A549 (cell line): ENCODE data around the gene KDM5B. TPM values are rescaled to one million over a fixed set of nuclear protein-coding genes. Genes with fewer than 3 reads are reported as not detected.

Experiments
- ATAC-seq, 2 experiments: fragments of 200-7000 bp in 1 of 2; fragments of >200 bp in 1 of 2; cut with Nextera tagmentation in 1 of 2; cut with Tn5 transposase in 1 of 2; 3 replicates each; pipeline versions ENCODE4 v1.8.0 to v1.9.1; 2018 to 2020; ENCODE audit warnings: mild to moderate bottlenecking in 1 of 2, moderate library complexity in 1 of 2
- CTCF ChIA-PET: fragments of 300-600 bp; sonication (Branson Sonifier 250); formaldehyde crosslinking; extraction: SDS; loops from one replicate; lab custom pipeline; 2021; ENCODE audit warnings: antibody characterized with exemption, inconsistent platforms; lab: Yijun Ruan, JAX
- POLR2A ChIA-PET: fragments of 350-600 bp; formaldehyde crosslinking; extraction: SDS; loops from one replicate; lab custom pipeline; 2021; ENCODE audit warnings: antibody characterized with exemption, inconsistent platforms; lab: Yijun Ruan, JAX
- DNase-seq, 2 experiments: peaks; one replicate each; pipeline versions ENCODE4 v3.0.0 to v3.0.0-alpha.2; 2011 to 2016; ENCODE audit warnings: low read depth in 1 of 2, low spot score in 1 of 2
- FAIRE-seq: peaks from 2 replicates; lab custom pipeline; 2011; peaks lifted over from hg19 to GRCh38; lab: Jason Lieb, UNC
- H3K27ac ChIP-seq, 2 experiments: fragments of >200 bp; sonication (Bioruptor Twin); formaldehyde crosslinking; 3 replicates each; pipeline ENCODE4 v1.5.1; 2016 to 2017
- H3K4me1 ChIP-seq: fragments of >200 bp; sonication (Bioruptor Twin); formaldehyde crosslinking; 3 replicates; pipeline ENCODE4 v1.6.1; 2016
- H3K4me2 ChIP-seq: fragments of >200 bp; sonication (Bioruptor Twin); formaldehyde crosslinking; 3 replicates; pipeline ENCODE4 v1.6.1; 2016
- H3K4me3 ChIP-seq: fragments of >200 bp; sonication (Bioruptor Twin); formaldehyde crosslinking; 3 replicates; pipeline ENCODE4 v1.5.1; 2016
- H3K9me3 ChIP-seq: fragments of >200 bp; sonication (Bioruptor Twin); formaldehyde crosslinking; 3 replicates; pipeline ENCODE4 v1.6.1; 2016
- CBX2 ChIP-seq: fragments of 200-600 bp; sonication (generic); IDR thresholded peaks from 2 replicates; pipeline ENCODE4 v1.6.1; 2016; ENCODE audit warnings: low read depth, mild to moderate bottlenecking, borderline replicate concordance
- CEBPB ChIP-seq, 2 experiments: fragments of >200 bp in 1 of 2; sonication (Bioruptor Twin) in 1 of 2; formaldehyde crosslinking in 1 of 2; IDR thresholded peaks; 2 replicates each; pipeline ENCODE4 v1.6.1; 2012 to 2016
- CHD2 ChIP-seq: fragments of 150-350 bp; IDR thresholded peaks from 2 replicates; pipeline ENCODE4 v1.6.1; 2014; ENCODE audit warnings: low read length; ENCODE audit not compliant: partially characterized antibody
- CTCF ChIP-seq: fragments of >200 bp; sonication (Bioruptor Twin); formaldehyde crosslinking; IDR thresholded peaks from 3 replicates; pipeline ENCODE4 v1.5.1; 2016
- ESRRA ChIP-seq: fragments of 150-350 bp; IDR thresholded peaks from 2 replicates; pipeline ENCODE4 v1.6.1; 2014; ENCODE audit warnings: mild to moderate bottlenecking, low read length, borderline replicate concordance
- FOXS1 ChIP-seq: fragments of 250-450 bp; sonication (Bioruptor Pico); IDR thresholded peaks from 2 replicates; pipeline ENCODE4 v1.5.0; 2020; ENCODE audit warnings: mild to moderate bottlenecking, moderate library complexity
- HMGXB4 ChIP-seq: fragments of 250-450 bp; sonication (Bioruptor Pico); IDR thresholded peaks from 2 replicates; pipeline ENCODE4 v1.5.0; 2021; ENCODE audit warnings: mild to moderate bottlenecking, moderate library complexity, borderline replicate concordance
- JUN ChIP-seq, 2 experiments: fragments of >200 bp; sonication (Bioruptor Twin); formaldehyde crosslinking; IDR thresholded peaks; 2 replicates in 1 of 2; 3 replicates in 1 of 2; pipeline ENCODE4 v1.6.1; 2016 to 2017
- KDM1A ChIP-seq: fragments of 200-600 bp; sonication (generic); IDR thresholded peaks from 2 replicates; pipeline ENCODE4 v1.6.1; 2016; ENCODE audit warnings: low read depth, mild to moderate bottlenecking
- KDM5A ChIP-seq: fragments of 200-600 bp; sonication (generic); IDR thresholded peaks from 2 replicates; pipeline ENCODE4 v1.6.1; 2016; ENCODE audit warnings: antibody characterized with exemption, mild to moderate bottlenecking
- NPAS2 ChIP-seq: fragments of 250-450 bp; sonication (Bioruptor Pico); IDR thresholded peaks from 2 replicates; pipeline ENCODE4 v1.8.0; 2022; ENCODE audit warnings: mild to moderate bottlenecking, moderate library complexity, borderline replicate concordance
- NR3C1 ChIP-seq: fragments of >200 bp; sonication (Bioruptor Twin); formaldehyde crosslinking; IDR thresholded peaks from 3 replicates; pipeline ENCODE4 v1.6.1; 2017
- POLR2A ChIP-seq: IDR thresholded peaks from 2 replicates; pipeline ENCODE4 v1.6.1; 2012; ENCODE audit warnings: mild to moderate bottlenecking, low read length
- POLR2AphosphoS2 ChIP-seq: conservative IDR thresholded peaks from 2 replicates; pipeline ENCODE4 v1.6.1; 2012; ENCODE audit warnings: low read length, improper control_type of control experiment, inconsistent platforms
- RAD21 ChIP-seq, 2 experiments: fragments of >200 bp in 1 of 2; sonication (Bioruptor Twin) in 1 of 2; formaldehyde crosslinking in 1 of 2; IDR thresholded peaks in 1 of 2; conservative IDR thresholded peaks in 1 of 2; 2 replicates in 1 of 2; 3 replicates in 1 of 2; pipeline ENCODE4 v1.6.1; 2012 to 2018; ENCODE audit warnings: inconsistent platforms in 1 of 2
- RARB ChIP-seq: fragments of 250-450 bp; sonication (Bioruptor Pico); IDR thresholded peaks from 2 replicates; pipeline ENCODE4 v1.8.0; 2021; ENCODE audit warnings: mild to moderate bottlenecking, moderate library complexity
- RNF2 ChIP-seq: fragments of 200-600 bp; sonication (generic); IDR thresholded peaks from 2 replicates; pipeline ENCODE4 v1.6.1; 2016; ENCODE audit warnings: low read depth, mild to moderate bottlenecking, antibody characterized with exemption, moderate library complexity, borderline replicate concordance
- SREBF2 ChIP-seq: fragments of 450-650 bp; IDR thresholded peaks from 2 replicates; pipeline ENCODE4 v1.6.1; 2014; ENCODE audit warnings: mild to moderate bottlenecking, moderate library complexity
- TFCP2L1 ChIP-seq: fragments of 250-450 bp; sonication (Bioruptor Pico); IDR thresholded peaks from 2 replicates; pipeline ENCODE4 v1.5.0; 2021; ENCODE audit warnings: mild to moderate bottlenecking
- TP53 ChIP-seq: fragments of 250-450 bp; sonication (Bioruptor Pico); IDR thresholded peaks from 2 replicates; pipeline ENCODE4 v1.5.0; 2021; ENCODE audit warnings: mild to moderate bottlenecking, moderate library complexity
- ZNF302 ChIP-seq: fragments of 250-450 bp; sonication (Bioruptor Pico); IDR thresholded peaks from 2 replicates; pipeline ENCODE4 v1.9.0; 2021; ENCODE audit warnings: inconsistent platforms, mild to moderate bottlenecking, moderate library complexity
- WGBS: methylation state at CpG from one replicate; pipeline ENCODE4 v1.1.6; 2017; ENCODE audit errors: missing lambda C conversion rate; 5-methylcytosine and 5-hydroxymethylcytosine counted together
- polyA plus RNA-seq, 4 experiments: library from polyadenylated mRNA; depleted of rRNA in 3 of 4; stranded (reverse); fragments of >200 nt; fragmentation: RNase III in 1 of 4; extraction: RNeasy Plus Mini Kit Qiagen cat#74134 plus additional on column Dnase treatment in 1 of 4; gene quantifications; 2 replicates in 3 of 4; 3 replicates in 1 of 4; pipeline ENCODE4 v1.2.3, GENCODE V29; 2011 to 2017
- TF ChIP-seq, protein P1 (sequence below): fragments of 150-350 bp; IDR thresholded peaks from 2 replicates; pipeline ENCODE4 v1.6.1; 2014; ENCODE audit warnings: low read depth, mild to moderate bottlenecking, low read length
- TF ChIP-seq, protein P2 (sequence below): IDR thresholded peaks from 2 replicates; pipeline ENCODE4 v1.6.1; 2012

KDM5B gene
- polyA plus RNA-seq, 2 of the 4 experiments (the other 2 are of a cell fraction), result 15.8 to 44.3 TPM

DNA sequence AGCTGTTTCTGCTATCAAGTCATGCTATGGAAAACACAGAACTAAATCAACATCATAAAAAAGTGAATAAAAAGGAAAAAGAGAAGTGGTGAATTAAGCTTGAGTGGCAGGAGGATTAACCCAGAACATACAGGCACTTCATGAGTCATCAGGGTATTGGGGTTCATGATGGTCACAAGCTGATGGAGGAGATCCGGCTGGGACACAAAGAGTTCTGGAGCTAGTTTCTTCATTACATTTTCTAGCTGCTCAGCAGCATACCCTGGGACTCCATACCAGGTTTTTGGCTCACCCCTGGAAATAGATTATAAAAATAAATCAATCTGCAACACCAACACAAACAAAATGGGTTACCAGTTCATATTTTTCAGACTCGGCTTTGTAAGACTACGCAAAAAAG lies 55.4 kb downstream of the KDM5B start:
- no peak overlapping the region for H3K4me2 ChIP-seq
- ATAC-seq (no peak), FAIRE-seq (no peak), DNase-seq (no peak)
- POLR2A ChIA-PET, result no interaction called here
- no peak overlapping the region for H3K27ac ChIP-seq
- H3K4me1 ChIP-seq, result no peaks in the 10 kb centered on the region
- CTCF ChIA-PET, result interaction anchor here (0.8 to 1.9 kb wide), 3 partner anchors 9 to 247 kb away, joined by 3 to 5 read pairs (median 4); no protein-coding TSS in a partner anchor
- H3K4me3 ChIP-seq, result no peak overlapping the region
- no peak for TF ChIP-seq JUN (IDR thresholded peaks at IDR 0.05)
- no peak for TF ChIP-seq POLR2AphosphoS2
- no peak for TF ChIP-seq CEBPB (IDR thresholded peaks at IDR 0.05)
- TF ChIP-seq KDM1A, result no peak
- TF ChIP-seq, protein P1, sequence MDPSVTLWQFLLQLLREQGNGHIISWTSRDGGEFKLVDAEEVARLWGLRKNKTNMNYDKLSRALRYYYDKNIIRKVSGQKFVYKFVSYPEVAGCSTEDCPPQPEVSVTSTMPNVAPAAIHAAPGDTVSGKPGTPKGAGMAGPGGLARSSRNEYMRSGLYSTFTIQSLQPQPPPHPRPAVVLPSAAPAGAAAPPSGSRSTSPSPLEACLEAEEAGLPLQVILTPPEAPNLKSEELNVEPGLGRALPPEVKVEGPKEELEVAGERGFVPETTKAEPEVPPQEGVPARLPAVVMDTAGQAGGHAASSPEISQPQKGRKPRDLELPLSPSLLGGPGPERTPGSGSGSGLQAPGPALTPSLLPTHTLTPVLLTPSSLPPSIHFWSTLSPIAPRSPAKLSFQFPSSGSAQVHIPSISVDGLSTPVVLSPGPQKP, result no peak
- TF ChIP-seq CHD2, result no peak
- no peak for TF ChIP-seq ESRRA
- no peak for TF ChIP-seq SREBF2
- TF ChIP-seq NR3C1, result no peak
- TF ChIP-seq RNF2, result no peak
- TF ChIP-seq NPAS2 (CRISPR knock-in tag), result no peak
- TF ChIP-seq RARB, result no peak
- TF ChIP-seq, protein P2, sequence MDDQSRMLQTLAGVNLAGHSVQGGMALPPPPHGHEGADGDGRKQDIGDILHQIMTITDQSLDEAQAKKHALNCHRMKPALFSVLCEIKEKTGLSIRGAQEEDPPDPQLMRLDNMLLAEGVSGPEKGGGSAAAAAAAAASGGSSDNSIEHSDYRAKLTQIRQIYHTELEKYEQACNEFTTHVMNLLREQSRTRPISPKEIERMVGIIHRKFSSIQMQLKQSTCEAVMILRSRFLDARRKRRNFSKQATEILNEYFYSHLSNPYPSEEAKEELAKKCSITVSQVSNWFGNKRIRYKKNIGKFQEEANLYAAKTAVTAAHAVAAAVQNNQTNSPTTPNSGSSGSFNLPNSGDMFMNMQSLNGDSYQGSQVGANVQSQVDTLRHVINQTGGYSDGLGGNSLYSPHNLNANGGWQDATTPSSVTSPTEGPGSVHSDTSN, result no peak
- no peak for TF ChIP-seq CBX2
- no peak for TF ChIP-seq HMGXB4 (CRISPR knock-in tag)
- TF ChIP-seq POLR2A, result no peak
- TF ChIP-seq FOXS1 (CRISPR knock-in tag), result no peak
- H3K9me3 ChIP-seq, result no peaks in the 10 kb centered on the region
- WGBS, result 62% methylated on average over 3 of the region's 3 CpGs

- FAIRE-seq, result no peak
- TF ChIP-seq POLR2A (no peak), ZNF302 (CRISPR knock-in tag) (no peak), KDM5A (no peak), RAD21 (conservative IDR thresholded peaks at IDR 0.05 in 1 of 2, IDR thresholded peaks at IDR 0.05 in 1 of 2) (peak; percentile 28 to 40; a peak in 2 of 5 replicates), TFCP2L1 (CRISPR knock-in tag) (no peak), CTCF (0 out of 3 replicates have a peak, but pooled peaks have one; percentile 18), TP53 (CRISPR knock-in tag) (no peak)
- H3K27ac ChIP-seq, result no peak overlapping the region
- no peak overlapping the region for H3K4me2 ChIP-seq
- POLR2A ChIA-PET, result no interaction called here
- no peaks in the 10 kb centered on the region for H3K4me1 ChIP-seq
- no peak for ATAC-seq
- no peak overlapping the region for H3K4me3 ChIP-seq
- no peaks in the 10 kb centered on the region for H3K9me3 ChIP-seq
- DNase-seq, result peak in 1 of 2 experiments; percentile 3
- CTCF ChIA-PET, result interaction anchor here (0.8 to 1.6 kb wide), 9 partner anchors 8 to 257 kb away, joined by 3 to 5 read pairs (median 3); no protein-coding TSS in a partner anchor
- WGBS, result 100% methylated on average over 1 of the region's 1 CpG
Measured at GRCh38 chr1:202750761-202751160, 57.5 kb downstream of the KDM5B start.
